PC-9 (cell line): Measurements from ENCODE around the gene COL10A1.

Source experiments
- EZH2 ChIP-seq: fragments of 200-600 bp; sonication (generic); IDR thresholded peaks from 2 replicates; pipeline ENCODE4 v1.8.0; 2017; ENCODE audit warnings: antibody characterized with exemption, low read depth
- TF ChIP-seq, protein P1 (sequence below): fragments of 200-600 bp; sonication (generic); conservative IDR thresholded peaks from 2 replicates; pipeline ENCODE4 v1.6.1; 2017; ENCODE audit warnings: mixed run types, antibody characterized with exemption, mild to moderate bottlenecking, moderate library complexity

DNA sequence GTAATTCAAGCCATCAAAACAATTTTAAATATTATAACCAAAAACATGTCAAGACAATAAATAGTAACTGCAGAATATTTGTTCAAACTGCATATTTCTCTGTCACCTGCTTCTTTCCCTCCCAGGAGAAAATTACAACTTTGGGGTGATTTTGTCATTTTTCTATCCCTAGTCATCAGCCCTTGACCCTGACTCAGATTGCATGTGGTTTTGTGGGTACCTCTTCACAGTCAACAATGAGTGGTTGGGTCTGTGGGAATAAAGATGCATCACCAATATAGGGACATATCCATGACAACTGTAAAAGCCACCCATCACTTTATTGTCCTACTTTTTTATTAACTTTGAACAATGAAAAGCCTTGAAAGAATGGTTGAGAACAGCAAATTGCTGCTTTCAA is 7.3 kb downstream of the COL10A1 start:
- TF ChIP-seq, protein P1, sequence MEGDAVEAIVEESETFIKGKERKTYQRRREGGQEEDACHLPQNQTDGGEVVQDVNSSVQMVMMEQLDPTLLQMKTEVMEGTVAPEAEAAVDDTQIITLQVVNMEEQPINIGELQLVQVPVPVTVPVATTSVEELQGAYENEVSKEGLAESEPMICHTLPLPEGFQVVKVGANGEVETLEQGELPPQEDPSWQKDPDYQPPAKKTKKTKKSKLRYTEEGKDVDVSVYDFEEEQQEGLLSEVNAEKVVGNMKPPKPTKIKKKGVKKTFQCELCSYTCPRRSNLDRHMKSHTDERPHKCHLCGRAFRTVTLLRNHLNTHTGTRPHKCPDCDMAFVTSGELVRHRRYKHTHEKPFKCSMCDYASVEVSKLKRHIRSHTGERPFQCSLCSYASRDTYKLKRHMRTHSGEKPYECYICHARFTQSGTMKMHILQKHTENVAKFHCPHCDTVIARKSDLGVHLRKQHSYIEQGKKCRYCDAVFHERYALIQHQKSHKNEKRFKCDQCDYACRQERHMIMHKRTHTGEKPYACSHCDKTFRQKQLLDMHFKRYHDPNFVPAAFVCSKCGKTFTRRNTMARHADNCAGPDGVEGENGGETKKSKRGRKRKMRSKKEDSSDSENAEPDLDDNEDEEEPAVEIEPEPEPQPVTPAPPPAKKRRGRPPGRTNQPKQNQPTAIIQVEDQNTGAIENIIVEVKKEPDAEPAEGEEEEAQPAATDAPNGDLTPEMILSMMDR: no peak
- no peak for TF ChIP-seq EZH2
